ENCODE results near the gene ANKRD65. TPM values are rescaled to one million over a fixed set of nuclear protein-coding genes. Genes with fewer than 3 reads are reported as not detected.

Gene ANKRD65
- total and polyA plus RNA-seq, 2 donors (not counting 3 experiments of a cell fraction or from before 2014, with no cell fraction given) = 0.15 to 0.38 TPM

DNA sequence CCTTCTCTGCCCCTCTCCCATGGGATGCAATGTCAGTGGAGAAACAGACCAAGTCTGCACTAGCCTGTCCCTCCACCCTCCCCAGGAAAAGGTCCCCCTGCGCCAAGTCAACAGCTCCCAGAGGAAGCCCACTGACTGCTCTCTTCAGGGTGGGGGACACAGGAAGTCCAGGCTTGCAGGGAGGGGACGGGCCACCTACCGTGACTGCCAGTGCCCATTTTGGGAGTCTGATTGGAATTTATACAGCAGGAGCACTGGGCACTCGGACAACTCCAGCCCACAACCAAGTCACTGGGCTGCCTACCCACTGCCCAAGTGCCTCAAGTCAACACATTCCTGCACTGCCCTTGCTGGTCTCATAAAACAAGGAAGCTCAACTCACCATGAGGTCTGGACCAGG is 28.1 kb downstream of the ANKRD65 start:
- no peak overlapping the region for H3K27ac ChIP-seq (ENCODE audit: insufficient read depth, low read depth, low read length)
- no peaks in the 10 kb centered on the region for H3K9me3 ChIP-seq (replicated peaks; ENCODE audit: control insufficient read depth, insufficient read depth, low read length)
- H3K4me2 ChIP-seq (ENCODE audit: insufficient read depth, low read length) = no peak overlapping the region
- peaks cover 34% of the 10 kb centered on the region for H3K79me2 ChIP-seq (ENCODE audit: control insufficient read depth, insufficient read depth, low read length)
- ChIA-PET CTCF (no interaction called here), POLR2A (no interaction called here)
- H3K27me3 ChIP-seq (ENCODE audit: control insufficient read depth in 2 of 2, insufficient read depth in 2 of 2, low read length in 2 of 2) = no peaks in the 10 kb centered on the region
- TF ChIP-seq, protein P1, sequence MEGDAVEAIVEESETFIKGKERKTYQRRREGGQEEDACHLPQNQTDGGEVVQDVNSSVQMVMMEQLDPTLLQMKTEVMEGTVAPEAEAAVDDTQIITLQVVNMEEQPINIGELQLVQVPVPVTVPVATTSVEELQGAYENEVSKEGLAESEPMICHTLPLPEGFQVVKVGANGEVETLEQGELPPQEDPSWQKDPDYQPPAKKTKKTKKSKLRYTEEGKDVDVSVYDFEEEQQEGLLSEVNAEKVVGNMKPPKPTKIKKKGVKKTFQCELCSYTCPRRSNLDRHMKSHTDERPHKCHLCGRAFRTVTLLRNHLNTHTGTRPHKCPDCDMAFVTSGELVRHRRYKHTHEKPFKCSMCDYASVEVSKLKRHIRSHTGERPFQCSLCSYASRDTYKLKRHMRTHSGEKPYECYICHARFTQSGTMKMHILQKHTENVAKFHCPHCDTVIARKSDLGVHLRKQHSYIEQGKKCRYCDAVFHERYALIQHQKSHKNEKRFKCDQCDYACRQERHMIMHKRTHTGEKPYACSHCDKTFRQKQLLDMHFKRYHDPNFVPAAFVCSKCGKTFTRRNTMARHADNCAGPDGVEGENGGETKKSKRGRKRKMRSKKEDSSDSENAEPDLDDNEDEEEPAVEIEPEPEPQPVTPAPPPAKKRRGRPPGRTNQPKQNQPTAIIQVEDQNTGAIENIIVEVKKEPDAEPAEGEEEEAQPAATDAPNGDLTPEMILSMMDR (IDR thresholded peaks at IDR 0.05; ENCODE audit: extremely low read depth in 1 of 2, insufficient read depth in 1 of 2, low read depth in 1 of 2, low read length in 2 of 2) = no peak
- TF ChIP-seq GATA2 (IDR thresholded peaks at IDR 0.05; ENCODE audit: insufficient read depth, insufficient read length, low read depth, low read length) (no peak), MYC (IDR thresholded peaks at IDR 0.05; ENCODE audit: low read depth, low read length) (no peak), JUN (IDR thresholded peaks at IDR 0.05; ENCODE audit: borderline replicate concordance, insufficient read depth, insufficient read length, low read depth) (no peak), POLR2AphosphoS5 (IDR thresholded peaks at IDR 0.05; ENCODE audit: insufficient read depth, low read depth, low read length) (no peak), FOS (IDR thresholded peaks at IDR 0.05; ENCODE audit: borderline replicate concordance, insufficient read depth, low read length) (no peak), POLR2A (IDR thresholded peaks at IDR 0.05; ENCODE audit: low read depth, low read length) (no peak), EZH2 (IDR thresholded peaks at IDR 0.05; ENCODE audit: borderline replicate concordance, low read depth, low read length, severe bottlenecking) (no peak)
- TF ChIP-seq, protein P2, sequence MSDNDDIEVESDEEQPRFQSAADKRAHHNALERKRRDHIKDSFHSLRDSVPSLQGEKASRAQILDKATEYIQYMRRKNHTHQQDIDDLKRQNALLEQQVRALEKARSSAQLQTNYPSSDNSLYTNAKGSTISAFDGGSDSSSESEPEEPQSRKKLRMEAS (IDR thresholded peaks at IDR 0.05; ENCODE audit: insufficient read depth, insufficient read length) = no peak
- H3K9ac ChIP-seq (replicated peaks; ENCODE audit: extremely low read depth, insufficient read depth, low read length) = no peak overlapping the region
- BruUV-seq (replicated peaks) = no TSS peak
- no peaks in the 10 kb centered on the region for H3K9me1 ChIP-seq (replicated peaks; ENCODE audit: control insufficient read depth, extremely low read depth, insufficient read depth, low read length)
- H4K20me1 ChIP-seq (replicated peaks; ENCODE audit: control insufficient read depth, extremely low read depth, insufficient read depth, low read length) = no peaks in the 10 kb centered on the region
- intact Hi-C loops (cut with micrococcal nuclease) (no loop called here), dilution Hi-C loops (cut with MboI; ENCODE audit: extremely low pct_ligation_motif_present, low sequenced_read_pairs) (no loop called here)
- no peak for DNase-seq (ENCODE audit: low read depth, low spot score)
- FAIRE-seq = no peak
- H3K36me3 ChIP-seq (ENCODE audit: control insufficient read depth in 2 of 2, extremely low read depth in 1 of 2, insufficient read depth in 2 of 2, low read length in 2 of 2) = peaks cover 30 to 49% of the 10 kb centered on the region in 2 experiments
- peaks cover 9% of the 10 kb centered on the region for H3K4me1 ChIP-seq (ENCODE audit: control insufficient read depth, extremely low read depth, insufficient read depth, low read length)
- H3K4me3 ChIP-seq (replicated peaks in 1 of 3; ENCODE audit: insufficient read depth in 1 of 3, low read depth in 1 of 3, low read length in 3 of 3) = no peak overlapping the region
- H2AFZ ChIP-seq (ENCODE audit: low read depth, low read length) = no peak overlapping the region
